Stimulated activated CD8-positive, alpha-beta memory T cell treated with anti-CD3 and anti-CD28 coated beads, Interleukin-4, amount 100 ng/mL, for 1 hour (primary cell): Measurements from ENCODE around the gene KANSL2.
"Not testable (repeated sequence)": the region's sequence is repeated elsewhere in the genome, so short reads cannot be mapped to it uniquely, and the experiment has no call there.

Experiments used
- DNase-seq, 2 donors: peaks; one replicate each; pipeline ENCODE4 v3.0.0-alpha.2; 2020; ENCODE audit warnings: low read depth in 2 of 2, low spot score in 1 of 2

Gene KANSL2, protein sequence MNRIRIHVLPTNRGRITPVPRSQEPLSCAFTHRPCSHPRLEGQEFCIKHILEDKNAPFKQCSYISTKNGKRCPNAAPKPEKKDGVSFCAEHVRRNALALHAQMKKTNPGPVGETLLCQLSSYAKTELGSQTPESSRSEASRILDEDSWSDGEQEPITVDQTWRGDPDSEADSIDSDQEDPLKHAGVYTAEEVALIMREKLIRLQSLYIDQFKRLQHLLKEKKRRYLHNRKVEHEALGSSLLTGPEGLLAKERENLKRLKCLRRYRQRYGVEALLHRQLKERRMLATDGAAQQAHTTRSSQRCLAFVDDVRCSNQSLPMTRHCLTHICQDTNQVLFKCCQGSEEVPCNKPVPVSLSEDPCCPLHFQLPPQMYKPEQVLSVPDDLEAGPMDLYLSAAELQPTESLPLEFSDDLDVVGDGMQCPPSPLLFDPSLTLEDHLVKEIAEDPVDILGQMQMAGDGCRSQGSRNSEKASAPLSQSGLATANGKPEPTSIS

DNA sequence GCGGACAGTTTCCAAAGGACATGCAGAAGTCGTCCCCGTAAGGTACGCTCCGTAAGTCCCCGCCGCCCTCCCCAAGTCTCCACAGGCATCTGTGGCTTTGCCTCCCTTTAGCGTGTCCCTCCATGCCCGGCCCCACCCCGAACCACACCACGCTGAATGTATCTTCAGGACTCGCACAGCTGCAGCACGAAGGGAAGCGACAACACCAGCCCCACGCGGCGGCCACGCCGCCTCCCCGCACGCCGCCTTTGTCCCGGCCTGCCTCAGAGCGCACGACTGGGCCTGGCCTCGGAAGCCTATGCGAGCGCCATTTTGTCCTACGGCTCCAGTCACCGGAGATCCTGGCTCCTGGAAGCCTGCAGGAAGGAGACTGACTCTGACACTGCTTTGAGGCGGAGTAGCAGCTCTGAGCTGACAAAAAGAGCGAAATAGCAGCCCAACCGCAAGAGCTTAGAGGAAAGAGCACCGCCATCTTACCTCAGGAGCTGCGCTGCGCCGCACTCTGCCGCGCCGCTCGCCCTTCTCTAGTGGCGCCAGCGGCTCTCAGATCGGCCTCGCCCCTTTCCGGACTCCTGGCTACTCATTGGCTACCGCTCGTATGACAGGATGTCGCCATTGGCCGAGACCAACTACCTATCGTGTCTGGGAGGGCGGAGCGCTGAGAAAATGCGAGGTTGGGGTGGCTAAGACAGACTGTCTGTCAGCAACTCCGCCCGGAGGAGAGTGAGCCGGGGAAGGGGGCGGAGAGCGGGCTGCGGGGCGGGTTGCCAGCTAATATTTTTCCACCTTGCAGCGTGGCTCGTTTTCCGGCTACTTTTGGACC, at the start of gene KANSL2:
KANSL2 (minus strand) TSS at position 529 of the 823 bp plus-strand sequence. CDS start 606 bp downstream, outside the sequence.
- DNase-seq, result peak; percentile 89 to 96

- no peak for DNase-seq
Observed at GRCh38 chr12:48728807-48729206, 46.8 kb upstream of the KANSL2 start.

DNA sequence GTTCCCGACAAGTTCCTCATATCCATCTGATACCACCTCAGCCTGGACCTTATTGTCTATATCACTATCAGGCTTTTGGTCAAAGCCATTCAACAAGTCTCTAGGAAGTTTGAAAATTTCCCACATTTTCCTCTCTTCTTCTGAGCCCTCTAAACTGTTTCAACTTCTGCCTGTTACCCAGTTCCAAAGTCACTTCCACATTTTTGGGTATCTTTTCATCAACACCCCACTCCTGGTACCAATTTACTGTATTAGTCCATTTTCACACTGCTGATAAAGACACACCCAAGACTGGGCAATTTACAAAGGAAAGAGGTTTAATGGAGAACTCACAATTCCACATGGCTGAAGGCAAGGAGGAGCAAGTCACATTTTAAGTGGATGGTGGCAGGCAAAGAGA, 38.7 kb upstream of the KANSL2 start:
- DNase-seq, result not testable (repeated sequence)

DNA sequence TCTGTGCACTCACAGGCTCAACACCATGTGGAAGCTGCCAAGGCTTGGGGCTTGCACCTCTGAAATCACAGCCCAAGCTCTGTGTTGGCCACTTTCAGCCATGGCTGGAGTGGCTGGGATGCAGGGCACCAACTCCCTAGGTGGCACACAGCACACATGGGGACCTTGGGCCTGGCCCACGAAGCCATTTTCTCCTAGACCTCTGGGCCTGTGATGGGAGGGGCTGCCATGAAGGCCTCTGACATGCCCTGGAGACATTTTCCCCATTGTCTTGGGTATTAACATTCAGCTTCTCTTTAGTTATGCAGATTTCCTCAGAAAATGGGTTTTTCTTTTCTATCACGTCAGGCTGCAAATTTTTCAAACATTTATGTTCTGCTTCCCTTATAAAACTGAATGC, 38.1 kb upstream of the KANSL2 start:
- not testable (repeated sequence) for DNase-seq

- not testable (repeated sequence) for DNase-seq
Observed at GRCh38 chr12:48719002-48719401, 37.0 kb upstream of the KANSL2 start.

DNA sequence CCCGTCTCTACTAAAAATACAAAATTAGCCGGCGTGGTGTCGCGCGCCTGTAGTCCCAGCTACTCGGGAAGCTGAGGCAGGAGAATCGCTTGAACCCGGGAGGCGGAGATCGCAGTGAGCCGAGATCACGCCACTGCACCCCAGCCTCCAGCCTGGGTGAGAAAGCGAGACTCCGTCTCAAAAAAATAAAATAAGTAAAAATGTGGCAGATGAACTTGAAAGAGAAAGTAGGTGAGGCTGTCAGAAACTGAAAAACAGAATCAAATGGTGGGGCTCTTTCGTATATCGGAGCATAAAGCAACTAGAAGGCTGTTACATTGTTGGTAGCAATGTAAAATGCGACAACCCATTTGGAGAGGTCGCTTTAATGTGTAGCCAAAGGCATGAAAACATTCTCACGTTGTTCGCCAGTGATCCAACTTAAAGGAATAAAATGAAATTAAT, 35.2 kb upstream of the KANSL2 start:
- DNase-seq, result no peak

DNA sequence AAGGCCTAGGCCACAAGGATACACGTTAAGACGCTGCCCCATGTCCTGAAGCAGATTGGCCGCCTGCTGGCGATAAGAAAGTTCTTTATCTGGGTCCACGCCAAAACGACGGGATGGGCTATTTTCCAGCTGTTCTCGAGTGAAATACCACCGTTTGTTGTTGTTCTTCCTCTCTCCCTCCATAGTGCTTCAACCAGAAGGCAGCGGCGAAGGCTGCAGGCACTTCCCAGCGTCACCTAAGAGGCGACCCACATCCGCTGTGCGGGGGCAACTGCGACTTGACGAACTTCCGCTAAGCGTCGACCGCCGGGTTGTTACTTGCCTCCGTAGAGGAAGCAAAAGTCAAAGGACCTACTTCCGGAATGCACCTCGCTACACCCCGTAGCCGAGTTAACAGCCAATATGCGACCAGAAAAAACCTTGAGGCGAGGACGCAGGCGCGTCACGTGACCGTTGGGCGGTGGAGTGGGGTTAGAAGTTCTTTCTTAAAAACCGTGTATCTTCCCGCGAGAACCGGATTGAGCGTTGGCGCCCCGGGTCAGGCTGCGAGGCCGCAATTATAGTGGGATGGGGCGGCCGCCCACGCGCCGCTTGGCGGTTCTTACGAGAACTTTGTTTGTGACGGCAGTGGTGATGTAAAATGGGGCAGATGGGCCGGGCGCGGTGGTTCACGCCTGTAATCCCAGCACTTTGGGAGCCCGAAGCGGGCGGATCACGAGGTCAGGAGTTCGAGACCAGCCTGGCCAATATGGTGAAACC, 34.6 kb upstream of the KANSL2 start, which contains the start of gene CCNT1:
CCNT1 (minus strand) TSS at position 215 of the 759 bp plus-strand sequence; CDS start at position 183, 32 bp downstream.
- peak; percentile 94 to 96 for DNase-seq

DNA sequence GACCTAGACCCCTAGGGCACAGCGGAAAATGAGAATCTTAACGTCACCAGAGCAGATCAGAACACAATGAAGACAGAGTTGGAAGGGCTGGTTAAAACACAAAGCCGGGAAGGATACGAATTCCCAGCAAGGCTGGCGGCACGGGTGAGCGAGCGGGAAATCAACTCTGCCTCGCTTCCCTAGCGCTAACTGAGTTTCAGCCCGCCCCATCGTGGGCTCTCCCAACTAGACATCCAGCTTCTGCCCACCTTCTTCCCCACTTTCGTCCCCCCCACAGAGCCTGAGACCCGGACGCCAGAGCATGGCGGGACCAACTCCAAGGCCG, 34.1 kb upstream of the KANSL2 start:
- no peak for DNase-seq

DNA sequence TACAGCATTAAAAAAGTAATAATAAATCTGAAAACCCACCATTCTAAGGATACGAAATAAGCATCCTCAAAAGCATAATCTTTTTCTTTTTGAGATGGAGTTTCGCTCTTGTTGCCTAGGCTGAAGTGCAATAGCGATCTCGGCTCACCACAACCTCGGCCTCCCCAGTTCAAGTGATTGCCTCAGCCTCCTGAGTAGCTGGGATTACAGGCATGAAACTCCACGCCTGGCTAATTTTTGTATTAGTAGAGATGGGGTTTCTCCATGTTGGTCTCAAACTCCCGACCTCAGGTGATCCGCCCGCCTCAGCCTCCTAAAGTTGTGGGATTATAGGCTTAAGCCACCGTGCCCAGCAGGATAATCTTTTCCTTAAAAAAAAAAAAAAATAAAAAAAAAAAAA, 30.2 kb upstream of the KANSL2 start:
- DNase-seq, result no peak

DNA sequence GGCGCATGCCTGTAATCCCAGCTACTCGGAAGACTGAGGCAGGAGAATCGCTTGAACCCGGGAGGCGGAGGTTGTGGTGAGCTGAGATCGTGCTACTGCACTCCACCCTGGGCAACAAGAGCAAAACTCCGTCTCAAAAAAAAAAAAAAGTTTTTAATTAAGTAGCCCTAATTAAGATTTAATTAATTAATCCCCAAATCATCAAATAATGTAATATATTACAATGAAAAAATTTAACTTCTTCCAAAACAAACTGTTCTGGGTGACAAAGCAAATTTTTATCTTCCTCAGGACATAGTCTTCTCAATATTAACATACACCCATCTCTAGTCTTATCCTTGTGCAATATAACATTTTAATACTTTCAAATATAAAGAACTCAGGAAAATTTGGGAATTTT, 16.8 kb upstream of the KANSL2 start:
- DNase-seq, result not testable (repeated sequence)

DNA sequence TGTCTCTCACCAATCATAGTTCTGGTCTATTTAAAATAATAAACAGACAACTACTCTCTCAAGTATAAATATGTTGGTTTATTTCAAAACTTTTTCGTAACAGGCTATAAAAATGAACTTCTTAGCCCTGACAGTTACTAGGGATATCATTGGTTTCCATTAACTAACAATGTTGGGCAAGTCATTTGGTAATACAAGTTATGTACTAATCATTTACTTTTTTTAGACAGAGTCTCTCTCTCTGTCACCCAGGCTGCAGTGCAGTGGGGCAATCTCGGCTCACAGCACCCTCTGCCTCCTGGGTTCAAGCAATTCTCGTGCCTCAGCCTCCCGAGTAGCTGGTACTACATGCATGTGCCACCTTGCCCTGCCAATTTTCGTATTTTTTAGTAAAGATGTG, 14.6 kb upstream of the KANSL2 start:
- DNase-seq, result no peak

- no peak for DNase-seq
Observed at GRCh38 chr12:48695859-48696258, 13.8 kb upstream of the KANSL2 start.

DNA sequence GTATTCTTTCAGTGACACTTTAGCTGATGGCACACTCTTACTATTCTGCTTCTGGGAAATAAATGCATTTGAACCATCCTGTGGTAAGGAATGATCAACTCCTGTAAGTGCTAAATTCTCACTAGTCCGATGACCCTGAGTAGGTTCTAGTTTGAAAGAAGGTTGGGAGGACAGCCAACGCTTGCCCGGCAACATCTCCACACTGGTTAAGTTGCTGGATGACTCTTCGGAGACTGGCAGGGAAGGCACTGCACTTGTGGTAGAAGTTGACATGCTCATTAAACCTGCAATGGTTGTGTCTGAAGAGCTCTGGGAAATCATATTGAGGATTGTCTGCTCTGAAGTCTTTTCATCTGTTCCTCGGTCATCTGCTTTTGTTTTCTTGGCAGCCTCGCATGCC, 12.0 kb upstream of the KANSL2 start:
- no peak for DNase-seq

DNA sequence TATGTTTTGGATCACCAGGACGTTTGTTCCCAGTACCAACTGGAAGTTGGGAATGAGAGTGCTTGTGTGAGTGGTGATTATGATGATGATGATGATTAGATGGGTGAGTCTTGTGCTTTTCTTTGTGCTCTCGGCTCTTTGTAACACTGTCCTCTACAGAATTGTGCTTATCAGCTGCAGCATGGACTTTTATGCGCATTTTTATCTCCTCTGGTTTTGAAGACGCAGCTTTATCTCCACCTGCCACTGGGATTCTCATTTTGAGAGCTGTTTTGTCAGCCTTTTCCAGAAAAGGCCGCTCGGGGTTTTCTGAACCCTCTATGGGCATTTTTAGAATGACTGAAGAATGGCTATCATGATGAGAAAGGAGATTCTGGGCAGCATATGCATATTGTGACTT, 11.5 kb upstream of the KANSL2 start:
- DNase-seq, result no peak

- no peak for DNase-seq
Observed at GRCh38 chr12:48691826-48692487, 9.9 kb upstream of the KANSL2 start.

DNA sequence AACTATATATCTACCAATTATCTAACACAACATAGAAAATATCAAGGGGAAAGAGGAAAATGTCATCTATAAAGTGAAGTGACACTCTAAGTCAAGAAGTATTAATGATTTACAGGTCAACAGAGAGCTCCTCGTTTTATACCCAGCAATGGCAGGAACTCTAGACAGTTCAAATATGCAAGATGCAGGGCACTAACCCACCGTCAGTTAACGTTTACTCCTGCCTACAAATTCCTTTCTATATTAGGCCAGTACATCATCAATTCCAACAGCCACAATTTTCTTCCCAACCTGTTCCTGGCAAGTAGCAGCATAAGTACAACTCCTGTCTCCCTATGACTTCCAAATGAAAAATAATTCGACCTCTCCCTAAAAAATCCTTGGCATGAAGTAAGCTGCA, 9.0 kb upstream of the KANSL2 start:
- DNase-seq, result no peak

DNA sequence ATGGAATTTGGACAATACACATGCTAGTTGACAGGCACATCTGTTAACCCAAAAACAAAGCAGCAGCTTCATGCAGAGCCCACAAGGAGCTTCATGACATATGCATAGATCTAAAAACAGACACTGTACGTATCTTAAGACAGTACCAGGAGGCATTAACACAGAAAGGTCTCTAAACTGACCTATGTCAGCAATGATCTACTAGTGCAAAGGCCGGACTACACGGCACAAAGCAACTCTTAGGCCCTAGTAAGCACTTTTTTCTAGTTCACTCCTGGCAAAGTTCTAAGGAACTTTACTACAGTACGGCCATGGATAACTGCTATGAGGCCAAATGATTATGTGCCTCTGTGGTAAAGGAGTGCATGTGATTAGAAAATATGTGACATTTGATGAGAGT, 8.4 kb upstream of the KANSL2 start:
- no peak for DNase-seq

DNA sequence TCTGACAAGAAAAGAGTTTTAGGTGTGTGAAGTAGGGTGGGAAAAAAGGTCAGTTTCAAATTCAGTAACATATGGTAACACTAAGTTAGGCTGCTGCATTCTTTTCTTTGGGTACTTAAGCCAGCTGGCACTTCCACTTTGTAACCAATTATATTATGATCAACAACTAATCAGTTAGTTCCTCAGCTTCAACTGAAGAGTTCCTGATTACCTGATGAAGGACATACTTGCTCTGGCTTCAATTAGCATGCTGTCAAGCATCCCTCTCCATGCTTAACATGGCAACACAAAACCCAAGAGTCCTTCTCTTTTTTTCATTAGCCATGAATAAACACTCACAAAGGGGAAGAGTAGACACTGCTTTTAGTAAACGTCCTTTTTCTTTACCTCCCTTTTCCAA, 6.8 kb upstream of the KANSL2 start:
- DNase-seq, result no peak

- DNase-seq, result no peak
Observed at GRCh38 chr12:48687592-48687991, 5.6 kb upstream of the KANSL2 start.

DNA sequence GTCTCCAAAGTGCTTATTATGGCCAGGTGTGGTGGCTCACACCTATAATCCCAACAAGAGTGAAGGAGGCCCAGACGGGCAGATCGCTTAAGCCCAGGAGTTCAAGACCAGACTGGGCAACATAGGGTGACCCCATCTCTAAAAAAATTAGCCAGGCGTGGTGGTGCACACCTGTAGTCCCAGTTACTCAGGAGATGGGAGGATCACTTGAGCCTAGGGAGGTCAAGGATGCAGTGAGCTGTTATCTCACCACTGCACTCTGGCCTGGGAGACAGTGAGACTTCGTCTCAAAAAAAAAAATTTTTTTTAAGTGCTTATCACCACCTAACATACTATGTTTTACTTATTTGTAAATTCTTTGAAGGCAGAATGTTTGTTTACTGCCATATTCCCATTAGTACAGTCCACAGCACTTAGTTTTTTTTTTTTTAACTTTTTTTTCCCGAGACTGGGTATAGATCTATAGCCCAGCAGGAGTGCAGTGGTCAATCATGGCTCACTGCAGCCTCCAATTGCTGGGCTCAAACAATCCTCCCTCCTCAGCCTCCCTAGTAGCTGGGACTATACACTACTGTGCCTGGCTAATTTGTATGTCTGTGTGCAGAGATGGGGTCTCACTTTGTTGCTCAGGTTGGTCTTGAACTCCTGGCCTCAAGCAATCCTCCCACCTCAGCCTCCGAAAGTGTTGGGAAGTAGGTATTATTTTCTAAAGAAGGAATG, 4.7 kb upstream of the KANSL2 start:
- no peak for DNase-seq
